Hypothalamus (tissue), 51 donors: ENCODE data around the gene MAPKAPK5.
"Not testable (repeated sequence)": the region's sequence is repeated elsewhere in the genome, so short reads cannot be mapped to it uniquely, and the experiment has no call there.

Experiments used
- DNase-seq, 51 donors: peaks; one replicate each; lab custom pipeline; 2025; lab: John Stamatoyannopoulos, UW

Gene MAPKAPK5

DNA sequence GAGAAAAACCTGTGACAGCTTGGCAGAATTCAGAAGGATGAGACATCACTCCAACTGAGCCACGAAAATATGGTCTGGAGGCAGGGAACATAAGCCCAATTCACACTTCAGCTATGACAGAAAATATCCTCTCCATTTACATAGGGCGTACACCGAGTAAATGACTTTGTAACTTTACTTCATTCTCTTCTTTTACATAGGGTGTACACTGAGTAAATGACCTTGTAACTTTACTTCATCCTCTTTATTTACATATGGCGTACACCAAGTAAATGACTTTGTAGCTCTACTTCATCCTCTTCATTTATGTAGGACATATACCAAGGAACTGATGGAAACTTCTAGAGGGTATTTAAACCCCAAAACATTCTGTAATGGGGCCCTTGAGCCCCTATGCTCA is 14.1 kb upstream of the MAPKAPK5 start:
- DNase-seq = no peak

DNA sequence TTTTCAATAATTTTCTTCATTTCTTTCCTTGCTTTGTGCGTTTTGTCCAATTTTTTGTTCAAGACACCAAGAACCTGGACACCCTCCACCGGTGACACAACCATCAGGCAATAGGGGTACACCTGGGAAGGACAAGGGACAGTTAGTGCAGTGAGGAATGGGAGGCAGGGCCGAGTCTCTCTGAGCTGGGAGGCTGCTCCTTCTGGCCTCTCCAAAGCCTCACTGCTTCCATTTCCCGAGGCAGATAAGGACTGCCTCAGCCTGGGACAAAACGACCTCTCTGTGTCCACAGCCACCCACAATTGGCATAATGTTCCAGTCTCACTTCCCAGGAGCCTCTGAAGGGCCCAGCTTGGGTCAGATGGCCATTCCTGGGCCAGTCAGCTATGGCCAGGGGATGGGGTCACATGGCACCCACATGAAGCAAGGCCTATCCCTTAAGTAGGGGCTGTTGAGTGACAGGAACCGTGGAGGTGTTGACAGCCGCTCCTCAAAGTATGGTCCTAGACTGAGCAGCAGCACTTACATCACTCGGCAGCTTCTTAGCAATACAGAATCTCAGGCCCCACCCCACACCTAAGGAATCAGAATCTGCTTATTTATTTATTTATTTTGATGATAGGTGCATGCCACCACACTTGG is 13.6 kb upstream of the MAPKAPK5 start:
- DNase-seq = no peak

DNA sequence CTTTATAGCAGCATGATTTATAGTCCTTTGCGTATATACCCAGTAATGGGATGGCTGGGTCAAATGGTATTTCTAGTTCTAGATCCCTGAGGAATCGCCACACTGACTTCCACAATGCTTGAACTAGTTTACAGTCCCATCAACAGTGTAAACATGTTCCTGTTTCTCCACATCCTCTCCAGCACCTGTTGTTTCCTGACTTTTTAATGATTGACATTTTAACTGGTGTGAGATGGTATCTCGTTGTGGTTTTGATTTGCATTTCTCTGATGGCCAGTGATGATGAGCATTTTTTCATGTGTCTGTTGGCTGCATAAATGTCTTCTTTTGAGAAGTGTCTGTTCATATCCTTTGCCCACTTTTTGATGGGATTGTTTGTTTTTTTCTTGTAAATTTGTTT is 12.4 kb upstream of the MAPKAPK5 start:
- not testable (repeated sequence) for DNase-seq

DNA sequence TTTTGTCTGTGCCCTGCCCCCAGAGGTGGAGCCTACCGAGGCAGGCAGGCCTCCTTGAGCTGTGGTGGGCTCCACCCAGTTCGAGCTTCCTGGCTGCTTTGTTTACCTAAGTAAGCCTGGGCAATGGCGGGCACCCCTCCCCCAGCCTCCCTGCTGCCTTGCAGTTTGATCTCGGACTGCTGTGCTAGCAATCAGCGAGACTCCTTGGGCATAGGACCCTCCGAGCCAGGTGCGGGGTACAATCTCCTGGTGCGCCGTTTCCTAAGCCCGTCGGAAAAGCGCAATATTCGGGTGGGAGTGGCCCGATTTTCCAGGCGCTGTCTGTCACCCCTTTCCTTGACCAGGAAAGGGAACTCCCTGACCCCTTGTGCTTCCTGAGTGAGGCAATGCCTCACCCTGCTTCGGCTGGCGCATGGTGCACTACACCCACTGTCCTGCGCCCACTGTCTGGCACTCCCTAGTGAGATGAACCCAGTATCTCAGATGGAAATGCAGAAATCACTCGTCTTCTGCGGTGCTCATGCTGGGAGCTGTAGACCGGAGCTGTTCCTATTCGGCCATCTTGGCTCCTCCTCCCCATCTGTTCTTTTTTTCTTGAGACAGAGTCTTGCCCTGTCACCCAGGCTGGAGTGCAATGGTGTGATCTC is 7.2 kb upstream of the MAPKAPK5 start:
- peak in 1 of 51 donors; percentile 1 for DNase-seq

DNA sequence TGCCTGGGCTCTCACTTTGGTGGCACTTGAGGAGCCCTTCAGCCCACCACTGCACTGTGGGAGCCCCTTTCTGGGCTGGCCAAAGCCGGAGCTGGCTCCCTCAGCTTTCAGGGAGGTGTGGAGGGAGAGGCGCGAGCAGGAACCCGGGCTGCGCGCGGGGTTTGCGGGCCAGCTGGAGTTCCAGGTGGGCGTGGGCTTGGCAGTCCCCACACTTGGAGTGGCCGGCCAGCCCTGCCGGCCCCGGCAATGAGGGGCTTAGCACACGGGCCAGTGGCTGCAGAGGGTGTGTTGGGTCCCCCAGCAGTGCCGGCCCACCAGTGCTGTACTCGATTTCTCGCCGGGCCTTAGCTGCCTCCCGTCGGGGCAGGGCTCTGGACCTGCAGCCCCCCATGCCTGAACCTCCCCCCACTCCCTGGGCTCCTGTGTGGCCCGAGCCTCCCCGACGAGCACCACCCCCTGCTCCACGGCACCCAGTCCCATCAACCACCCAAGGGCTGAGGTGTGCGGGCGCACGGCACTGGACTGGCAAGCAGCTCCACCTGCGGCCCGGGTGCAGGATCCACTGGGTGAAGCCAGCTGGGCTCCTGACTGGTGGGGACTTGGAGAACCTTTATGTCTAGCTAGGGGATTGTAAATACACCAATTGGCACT is 6.4 kb upstream of the MAPKAPK5 start:
- not testable (repeated sequence) for DNase-seq

DNA sequence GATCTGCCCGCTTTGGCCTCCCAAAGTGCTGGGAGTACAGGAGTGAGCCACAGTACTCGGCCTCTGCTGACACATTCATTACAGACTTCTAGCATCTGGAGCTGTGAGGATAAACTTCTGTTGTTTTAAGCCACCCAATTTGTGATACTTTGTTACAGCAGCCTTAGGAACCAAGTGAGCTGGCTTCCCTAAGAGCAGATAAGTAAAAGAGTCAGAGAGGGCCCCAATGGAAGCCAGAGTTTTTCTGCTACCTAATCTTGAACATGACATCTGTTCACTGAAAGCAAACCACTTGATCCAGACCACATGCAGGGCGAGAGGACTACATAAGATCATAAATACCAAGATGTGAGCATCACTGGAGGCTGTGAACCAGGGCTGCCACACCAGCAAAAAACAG is 3.7 kb upstream of the MAPKAPK5 start:
- no peak for DNase-seq

DNA sequence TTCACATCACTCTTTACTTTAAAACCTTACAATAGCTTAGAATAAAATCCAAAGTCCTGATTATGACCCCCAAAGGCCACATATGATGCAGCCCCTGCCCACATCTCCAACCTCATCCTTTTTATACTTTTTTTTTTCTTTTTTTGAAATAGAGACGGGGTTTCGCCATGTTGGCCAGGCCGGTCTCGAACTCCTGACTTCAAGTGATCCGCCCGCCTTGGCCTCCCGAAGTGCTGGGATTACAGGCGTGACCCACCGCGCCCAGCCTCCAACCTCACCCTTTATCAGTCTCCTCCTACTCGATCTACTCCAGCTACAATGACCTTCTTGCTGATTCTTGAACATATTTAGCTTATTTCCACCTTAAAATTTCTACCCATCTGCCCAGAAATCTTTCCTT is 1.2 kb upstream of the MAPKAPK5 start:
- DNase-seq = no peak

DNA sequence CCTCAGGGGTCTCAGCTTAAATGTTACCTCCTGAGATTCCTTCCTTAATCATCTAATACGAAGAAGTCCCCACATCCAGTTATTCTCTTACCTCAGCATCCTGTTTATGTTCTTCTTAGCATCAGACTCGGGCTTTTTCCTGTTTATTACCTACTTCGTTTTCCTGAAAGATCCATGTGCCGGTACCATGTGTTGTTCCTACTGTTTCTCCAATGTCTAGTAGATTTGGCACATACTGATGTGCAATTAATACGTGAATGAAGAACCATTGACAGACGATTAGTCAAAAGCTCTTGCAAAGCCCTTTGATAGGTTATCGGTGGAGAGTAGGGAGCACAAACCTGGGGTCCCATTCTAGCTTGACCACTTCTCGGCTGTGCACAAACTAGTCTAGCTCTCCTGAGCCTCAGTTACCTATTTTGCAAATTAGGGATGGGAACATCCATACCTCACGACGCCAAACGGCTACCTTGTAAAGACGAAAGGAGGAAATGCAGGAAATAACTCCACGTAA is 735 bp upstream of the MAPKAPK5 start:
- DNase-seq = peak in 2 of 51 donors; percentile 26 to 40

DNA sequence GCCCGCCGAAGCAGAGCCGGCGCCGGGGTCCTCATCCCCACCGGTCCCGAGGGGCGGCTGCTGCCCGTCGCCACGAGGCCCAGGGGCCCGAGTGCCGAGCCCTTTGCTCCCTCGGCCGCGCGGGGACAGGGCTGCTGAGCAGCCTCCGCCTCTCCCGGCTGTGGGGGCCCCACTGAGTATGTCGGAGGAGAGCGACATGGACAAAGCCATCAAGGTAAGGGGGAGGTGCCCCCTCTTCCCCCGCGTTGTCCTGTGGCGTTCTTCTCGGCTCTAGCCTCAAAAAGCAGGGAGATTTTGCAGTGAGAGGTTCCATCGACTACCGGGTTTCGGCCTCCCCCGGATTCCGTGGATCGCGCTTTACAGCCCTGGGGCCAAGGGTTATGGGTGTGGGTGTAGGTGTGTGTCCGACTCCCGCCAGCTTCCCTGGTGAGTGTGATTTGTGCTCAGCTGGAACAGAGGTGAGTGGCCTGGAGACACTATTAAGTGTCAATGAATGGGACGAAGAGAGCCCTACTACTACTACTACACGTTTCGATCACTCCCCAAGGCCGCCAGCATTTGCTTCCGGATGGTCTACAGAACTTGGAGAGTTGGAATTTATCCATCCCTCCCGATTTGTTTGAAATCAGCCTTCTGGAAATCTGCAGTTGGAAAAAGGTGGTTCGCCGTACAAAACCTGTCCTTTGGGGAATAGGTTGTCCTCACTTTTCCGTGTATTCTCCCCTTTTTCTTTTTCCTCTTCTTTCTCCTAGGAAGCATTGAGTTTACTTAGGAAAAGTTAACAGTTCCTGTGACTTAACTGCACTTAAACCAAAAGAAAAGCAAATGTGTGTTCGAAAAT is 748 bp downstream of the MAPKAPK5 start:
- DNase-seq = peak in 5 of 51 donors; percentile 0 to 27 (median 10)

DNA sequence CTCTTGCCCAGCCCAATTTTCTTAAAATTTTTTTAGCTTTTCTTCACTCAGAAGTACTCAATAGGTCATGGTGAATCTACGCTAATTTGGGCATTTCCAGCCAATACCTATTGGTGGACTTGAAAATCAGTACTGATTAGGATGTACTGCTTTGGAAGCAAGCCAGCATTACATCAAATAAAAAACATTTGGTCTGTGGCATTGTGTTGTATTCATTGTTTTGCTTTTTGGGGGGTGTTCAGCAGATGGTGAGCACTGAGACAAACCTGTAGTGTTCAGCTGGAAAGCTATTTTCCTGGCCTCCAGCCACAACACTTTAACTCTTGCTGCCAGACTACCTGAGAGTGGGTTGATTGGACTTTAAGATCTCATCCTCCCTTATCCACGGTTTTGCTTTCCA is 4.0 kb downstream of the MAPKAPK5 start:
- DNase-seq = no peak

DNA sequence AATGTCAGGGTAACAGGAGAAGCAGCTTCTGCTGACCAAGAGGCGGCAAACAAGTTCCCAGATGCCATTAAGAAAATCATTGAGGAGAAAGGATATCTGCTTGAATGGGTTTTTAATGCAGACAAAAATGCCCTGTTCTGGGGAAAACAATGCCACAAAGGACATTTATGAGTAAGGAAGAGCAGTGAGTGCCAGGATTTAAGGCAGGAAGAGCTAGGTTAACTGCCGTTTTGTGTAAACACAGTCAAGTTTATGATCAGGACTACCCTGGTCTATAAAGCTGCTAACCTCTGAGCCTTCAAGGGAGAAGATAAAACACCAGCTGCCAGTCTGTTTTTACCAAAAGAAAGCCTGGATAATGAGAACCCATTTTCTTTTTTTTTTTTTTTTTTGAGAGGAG is 8.5 kb downstream of the MAPKAPK5 start:
- DNase-seq = no peak

DNA sequence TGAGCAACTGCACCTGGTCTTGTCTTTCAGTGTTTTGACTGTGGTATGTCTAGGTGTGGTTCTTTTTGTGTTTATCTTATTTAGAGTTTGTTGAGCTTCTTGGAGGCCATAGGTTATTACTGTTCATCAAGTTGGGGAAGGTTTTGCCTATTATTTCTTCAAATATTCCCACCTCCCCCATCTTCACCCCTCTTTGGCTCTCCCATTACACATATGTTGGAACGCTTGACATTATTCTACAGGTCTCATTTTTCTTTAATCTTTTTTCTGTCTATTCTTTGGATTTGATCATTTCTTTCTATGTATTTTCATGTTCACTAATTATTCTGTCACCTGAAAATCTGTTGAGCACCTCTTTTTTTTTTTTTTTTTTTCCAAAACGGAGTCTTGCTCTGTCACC is 16.2 kb downstream of the MAPKAPK5 start:
- no peak for DNase-seq

DNA sequence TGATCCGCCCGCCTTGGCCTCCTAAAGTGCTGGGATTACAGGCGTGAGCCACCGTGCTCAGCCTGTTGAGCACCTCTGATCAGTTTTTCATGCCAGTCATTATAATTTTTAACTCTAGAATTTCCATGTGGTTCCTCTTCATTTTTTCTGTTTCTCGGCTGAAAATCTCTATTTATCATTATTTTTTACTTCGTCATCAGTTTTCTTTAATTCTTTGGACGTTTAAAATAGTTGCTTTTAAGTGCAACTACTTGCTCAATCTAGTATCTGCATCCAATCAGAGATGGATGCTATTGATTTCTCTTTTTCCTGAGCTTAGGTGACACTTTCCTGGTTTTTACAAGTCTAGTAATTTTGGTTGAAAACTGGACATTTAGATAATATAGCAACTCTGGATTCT is 16.8 kb downstream of the MAPKAPK5 start:
- DNase-seq = no peak

DNA sequence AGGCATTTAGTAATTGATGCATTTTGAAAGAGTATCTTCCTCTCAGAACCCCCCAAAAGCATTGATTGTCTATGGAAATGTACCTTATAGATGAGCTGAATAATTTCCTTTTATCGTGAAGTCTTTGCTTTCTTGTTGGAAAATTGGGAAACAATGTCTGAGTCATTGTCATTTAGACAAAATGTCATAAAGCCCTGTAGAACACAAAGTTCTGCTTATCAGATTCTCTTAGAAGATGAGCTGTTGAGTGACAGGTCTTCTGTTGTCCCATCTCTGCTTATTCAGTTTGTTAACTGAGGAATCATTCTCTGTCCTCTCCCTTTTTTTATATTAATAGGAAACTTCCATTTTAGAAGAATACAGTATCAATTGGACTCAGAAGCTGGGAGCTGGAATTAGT is 22.9 kb downstream of the MAPKAPK5 start:
- DNase-seq = no peak

DNA sequence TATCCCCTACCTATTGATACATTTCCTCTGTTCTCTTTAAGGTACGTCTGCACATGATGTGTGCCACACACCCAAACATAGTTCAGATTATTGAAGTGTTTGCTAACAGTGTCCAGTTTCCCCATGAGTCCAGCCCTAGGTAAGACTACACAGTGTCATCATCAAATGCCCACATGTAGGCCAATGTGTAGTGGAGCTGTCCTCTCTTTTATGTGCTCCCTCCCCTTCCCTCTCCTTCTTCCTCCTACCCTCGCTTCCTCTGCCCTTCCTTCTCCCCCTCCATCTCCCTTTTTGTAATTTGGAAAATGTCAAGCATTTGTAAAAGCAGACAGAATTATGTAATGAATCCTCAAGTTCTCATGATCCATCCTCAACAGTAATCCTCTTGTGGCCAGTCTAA is 25.5 kb downstream of the MAPKAPK5 start:
- no peak for DNase-seq

DNA sequence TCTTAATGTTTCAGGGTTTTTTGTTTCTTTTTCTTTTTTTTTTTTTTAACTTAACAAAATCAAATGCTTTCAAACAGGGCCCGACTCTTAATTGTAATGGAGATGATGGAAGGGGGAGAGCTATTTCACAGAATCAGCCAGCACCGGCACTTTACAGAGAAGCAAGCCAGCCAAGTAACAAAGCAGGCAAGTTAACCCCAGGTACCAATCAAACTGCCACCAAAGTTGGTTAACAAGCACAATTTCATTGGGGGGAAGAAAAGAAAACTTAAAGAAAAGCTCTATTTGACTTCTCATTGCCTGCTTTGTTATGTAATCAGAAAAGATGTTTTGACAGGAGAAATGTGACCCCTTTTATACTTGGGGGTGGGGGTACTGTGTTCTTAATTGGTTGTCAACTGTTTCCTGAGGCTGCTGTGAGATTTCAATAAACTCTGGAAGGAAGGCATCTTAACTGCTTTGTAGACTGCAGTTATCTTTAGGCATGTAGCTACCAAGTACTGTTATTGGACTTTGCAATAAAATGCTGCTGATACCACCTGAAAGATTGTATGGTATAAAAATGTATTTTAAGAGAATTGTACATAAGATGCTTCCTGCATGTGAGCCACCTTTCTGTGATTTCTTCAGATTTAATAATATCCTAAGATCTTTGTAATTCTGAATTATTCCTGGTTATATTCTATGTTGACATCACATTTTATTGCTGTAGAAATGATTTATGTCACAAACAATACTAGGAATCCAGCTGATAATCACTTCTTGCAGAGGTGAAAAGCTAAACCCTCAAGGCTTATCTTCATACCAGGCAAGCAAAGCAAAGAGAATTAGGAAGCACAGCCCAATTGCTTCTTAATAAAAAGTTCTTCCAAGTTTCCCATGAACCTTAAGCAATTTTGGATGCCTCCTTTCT is 26.9 kb downstream of the MAPKAPK5 start:
- DNase-seq = no peak

DNA sequence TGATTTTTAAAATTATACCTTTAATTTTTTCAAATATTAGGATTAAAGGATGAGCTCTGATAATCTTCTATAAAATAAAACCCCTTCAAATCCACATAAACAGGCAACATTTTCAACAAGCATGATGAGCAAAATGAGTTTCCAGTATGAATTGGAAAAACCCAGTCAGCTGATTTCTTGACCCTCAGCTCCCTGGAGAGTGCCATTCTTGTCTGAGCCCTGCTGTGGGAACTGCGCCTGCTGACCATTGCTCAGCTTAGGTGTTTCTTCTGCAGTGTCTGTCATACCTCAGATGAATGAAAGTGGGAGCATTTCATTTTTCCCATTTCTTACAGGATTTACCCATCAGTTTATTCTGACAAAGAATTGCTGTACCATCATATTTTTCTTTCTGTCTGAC is 27.6 kb downstream of the MAPKAPK5 start:
- no peak for DNase-seq

DNA sequence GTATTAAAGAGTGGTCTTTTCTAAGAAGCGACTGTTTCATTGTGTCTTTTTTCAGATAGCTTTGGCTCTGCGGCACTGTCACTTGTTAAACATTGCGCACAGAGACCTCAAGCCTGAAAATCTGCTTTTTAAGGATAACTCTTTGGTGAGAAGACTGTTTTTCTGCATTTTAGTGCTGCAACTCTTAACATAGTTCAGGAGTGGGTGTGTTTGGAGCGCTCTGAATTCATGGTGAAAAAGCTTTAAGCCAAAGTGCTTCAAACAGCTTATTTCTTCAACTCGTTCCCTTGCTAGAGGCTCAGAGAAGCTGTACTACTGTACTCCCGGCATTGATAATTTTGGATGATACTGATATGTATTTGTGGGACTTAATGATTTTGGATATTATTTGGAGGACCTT is 28.2 kb downstream of the MAPKAPK5 start:
- DNase-seq = peak in 1 of 51 donors; percentile 25

DNA sequence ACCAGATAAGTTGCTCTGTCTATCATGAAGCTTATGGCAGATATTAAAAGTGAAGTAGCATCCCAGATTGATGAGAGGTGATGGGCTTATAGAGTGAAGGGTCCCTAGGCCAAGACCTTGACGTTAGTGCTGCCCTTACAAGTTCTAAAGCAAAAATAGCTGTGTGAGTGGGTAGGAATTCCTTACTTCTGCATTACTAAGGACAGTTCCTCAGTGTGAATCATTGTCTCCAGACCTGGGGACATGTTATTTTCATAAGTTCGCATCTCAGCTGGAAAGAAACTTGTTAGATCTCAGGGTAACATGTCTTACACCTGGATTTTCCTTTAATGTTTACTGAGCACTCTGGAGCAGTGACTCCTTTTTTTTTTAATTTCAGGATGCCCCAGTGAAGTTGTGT is 28.7 kb downstream of the MAPKAPK5 start:
- no peak for DNase-seq

DNA sequence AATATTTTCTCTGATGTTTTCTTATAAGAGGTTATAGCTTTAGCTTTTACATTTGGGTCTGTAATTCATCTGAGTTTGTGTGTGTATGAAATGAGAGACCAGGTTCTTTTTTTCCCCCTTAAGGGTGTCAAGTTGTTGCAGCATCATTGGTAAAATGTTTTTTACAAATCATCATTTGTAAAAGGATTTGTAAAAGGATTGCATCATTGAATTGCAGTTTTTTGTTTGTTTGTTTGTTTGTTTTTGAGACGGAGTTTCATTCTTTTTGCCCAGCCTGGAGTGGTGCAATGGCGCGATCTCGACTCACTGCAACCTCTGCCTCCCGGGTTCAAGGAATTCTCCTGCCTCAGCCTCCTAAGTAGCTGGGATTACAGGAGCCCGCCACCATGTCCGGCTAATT is 31.1 kb downstream of the MAPKAPK5 start:
- no peak for DNase-seq
